C4-2B (cell line): ENCODE results near the gene PCDH9.

Experiments used
- H3K27ac ChIP-seq: fragments of 450-650 bp; 2 replicates; pipeline ENCODE4 v1.5.1; 2017
- ZFX ChIP-seq: fragments of 450-650 bp; IDR thresholded peaks from 2 replicates; pipeline ENCODE4 v1.6.1; 2017
- TF ChIP-seq, protein P1 (sequence below): fragments of 450-650 bp; conservative IDR thresholded peaks from 2 replicates; pipeline ENCODE4 v1.5.1; 2017; ENCODE audit warnings: mild to moderate bottlenecking

PCDH9 gene

DNA sequence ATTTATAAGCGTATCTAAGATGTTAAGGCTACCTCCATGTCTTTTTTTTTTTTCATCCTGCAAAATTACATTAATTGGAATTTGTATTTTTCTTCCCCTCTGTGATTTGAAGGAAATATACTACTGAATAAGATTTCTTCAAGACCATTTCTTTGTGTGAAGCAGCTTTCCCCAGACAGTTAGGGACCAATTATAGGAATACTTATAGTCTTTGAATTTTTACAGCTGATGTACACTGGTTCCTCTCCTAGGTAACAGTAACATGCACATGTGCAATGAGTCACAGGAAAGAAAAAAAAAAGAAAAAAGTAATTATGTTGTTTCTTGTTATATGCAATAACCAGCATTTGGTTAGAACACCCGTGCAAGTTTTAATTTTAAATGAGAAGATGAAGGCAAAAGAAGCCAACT lies 82.0 kb downstream of the PCDH9 start:
- TF ChIP-seq ZFX, result no peak
- TF ChIP-seq, protein P1, sequence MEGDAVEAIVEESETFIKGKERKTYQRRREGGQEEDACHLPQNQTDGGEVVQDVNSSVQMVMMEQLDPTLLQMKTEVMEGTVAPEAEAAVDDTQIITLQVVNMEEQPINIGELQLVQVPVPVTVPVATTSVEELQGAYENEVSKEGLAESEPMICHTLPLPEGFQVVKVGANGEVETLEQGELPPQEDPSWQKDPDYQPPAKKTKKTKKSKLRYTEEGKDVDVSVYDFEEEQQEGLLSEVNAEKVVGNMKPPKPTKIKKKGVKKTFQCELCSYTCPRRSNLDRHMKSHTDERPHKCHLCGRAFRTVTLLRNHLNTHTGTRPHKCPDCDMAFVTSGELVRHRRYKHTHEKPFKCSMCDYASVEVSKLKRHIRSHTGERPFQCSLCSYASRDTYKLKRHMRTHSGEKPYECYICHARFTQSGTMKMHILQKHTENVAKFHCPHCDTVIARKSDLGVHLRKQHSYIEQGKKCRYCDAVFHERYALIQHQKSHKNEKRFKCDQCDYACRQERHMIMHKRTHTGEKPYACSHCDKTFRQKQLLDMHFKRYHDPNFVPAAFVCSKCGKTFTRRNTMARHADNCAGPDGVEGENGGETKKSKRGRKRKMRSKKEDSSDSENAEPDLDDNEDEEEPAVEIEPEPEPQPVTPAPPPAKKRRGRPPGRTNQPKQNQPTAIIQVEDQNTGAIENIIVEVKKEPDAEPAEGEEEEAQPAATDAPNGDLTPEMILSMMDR, result no peak
- no peak overlapping the region for H3K27ac ChIP-seq

DNA sequence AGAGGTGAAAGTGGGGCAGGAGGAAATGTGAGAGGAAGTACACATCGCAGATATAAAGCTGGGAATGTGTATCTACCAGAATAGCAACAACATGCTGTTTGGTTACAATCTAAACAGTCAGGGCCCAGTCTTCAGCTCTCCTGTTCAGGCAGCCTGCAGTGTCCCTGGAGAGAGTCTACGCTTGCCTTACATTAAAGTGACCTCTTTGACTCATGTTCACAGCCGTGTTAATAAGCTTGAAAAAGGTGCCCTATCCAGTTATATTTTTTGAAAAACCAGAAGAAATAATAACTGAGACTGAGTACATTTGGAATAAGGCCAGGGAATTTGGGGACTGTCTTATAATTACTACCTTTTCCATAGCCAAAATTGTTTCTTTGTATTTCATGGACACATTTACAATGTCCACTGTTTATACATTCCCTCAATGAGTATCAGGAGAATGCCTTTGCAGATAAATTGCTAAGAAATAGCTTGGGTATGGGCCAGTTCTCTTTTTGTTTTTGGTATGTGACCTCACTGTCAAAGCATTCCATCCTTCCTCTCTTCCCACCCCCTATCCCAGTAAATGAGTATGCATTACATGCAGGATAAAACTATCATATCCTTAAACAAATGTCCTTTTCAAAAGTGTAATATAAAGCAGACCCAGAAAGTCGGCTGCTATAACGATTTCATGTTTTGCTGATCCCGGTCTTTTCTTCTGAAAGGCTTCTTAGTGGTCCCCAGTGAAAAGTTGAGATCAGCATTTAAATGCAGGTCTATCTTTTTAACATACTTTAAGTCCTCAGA lies 82.6 kb downstream of the PCDH9 start:
- no peak overlapping the region for H3K27ac ChIP-seq
- TF ChIP-seq ZFX, result no peak
- TF ChIP-seq, protein P1, result no peak

DNA sequence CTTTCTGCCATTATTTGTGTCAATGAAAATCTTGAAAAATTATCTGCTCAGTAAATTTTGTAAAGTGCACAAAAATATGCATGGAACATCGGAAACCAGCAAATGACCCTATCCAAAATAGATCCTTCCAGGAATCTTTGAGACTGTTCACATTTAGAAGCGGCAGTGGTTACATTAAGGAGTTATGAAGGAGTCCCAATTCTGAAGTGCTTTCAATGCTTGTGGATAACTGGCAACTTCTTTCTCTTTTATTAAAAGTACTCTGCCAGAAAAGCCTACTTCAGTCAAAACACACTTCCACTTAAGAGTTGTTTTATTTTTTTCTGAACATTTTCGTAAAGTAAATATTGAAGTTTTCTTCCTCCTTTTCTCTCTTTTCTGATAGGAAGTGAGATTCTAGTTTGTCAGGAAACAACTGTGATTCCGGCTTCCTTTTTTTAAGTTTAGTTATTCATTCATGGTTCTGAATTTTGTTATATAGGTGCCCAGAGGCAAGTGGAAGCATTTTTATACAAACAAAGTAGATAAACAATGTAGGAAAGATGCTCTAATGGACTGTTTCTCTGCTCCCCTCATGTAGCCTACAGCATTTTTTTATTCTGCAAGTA lies 83.5 kb downstream of the PCDH9 start:
- H3K27ac ChIP-seq, result no peak overlapping the region
- TF ChIP-seq, protein P1, result no peak
- TF ChIP-seq ZFX, result no peak

DNA sequence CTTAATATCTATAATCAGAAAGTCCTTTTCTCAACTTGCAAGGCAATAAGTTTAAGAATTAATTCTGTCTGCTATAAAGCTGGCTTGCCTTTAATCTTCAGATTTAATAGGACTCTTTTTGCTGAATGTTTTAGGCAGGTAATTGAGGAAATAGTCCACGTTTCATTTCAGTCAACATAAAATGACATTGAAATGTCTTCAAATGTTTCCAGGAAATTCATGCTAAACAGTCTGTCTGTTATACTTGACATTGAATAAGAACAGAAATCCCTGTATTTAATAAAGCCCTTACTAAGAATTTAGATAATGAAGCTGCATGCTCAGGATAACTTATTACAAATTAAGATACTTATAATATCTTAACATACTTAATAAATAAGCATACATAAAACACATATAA lies 84.2 kb downstream of the PCDH9 start:
- no peak overlapping the region for H3K27ac ChIP-seq
- TF ChIP-seq, protein P1, result no peak
- TF ChIP-seq ZFX, result no peak

DNA sequence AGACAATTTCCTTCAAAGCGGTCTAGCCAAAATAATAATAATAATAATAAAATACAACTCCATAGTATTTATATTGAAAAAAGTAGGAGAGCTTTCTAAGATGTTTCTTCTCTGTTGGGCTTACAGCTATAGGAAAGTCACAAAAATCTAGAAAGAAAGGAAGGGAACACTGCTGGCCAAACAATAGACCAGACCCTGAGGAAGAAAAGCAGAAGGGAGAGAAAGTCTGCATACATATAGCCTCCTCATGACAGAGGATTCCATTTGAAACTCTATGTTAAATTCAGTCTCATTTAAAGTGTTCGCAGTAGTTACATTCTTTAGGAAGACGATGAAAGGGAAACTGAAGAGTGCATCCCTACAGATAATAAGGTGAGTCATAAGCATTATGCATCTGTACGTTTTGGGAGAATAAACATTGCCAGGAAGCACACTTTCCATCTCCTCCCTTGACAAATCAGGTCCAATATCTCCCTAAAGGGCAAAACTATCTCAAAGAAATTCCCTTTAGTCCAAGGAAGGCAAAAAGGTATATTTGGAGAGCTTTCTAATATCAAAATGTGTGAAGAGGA lies 86.5 kb downstream of the PCDH9 start:
- TF ChIP-seq, protein P1, result no peak
- no peak for TF ChIP-seq ZFX
- H3K27ac ChIP-seq, result no peak overlapping the region

DNA sequence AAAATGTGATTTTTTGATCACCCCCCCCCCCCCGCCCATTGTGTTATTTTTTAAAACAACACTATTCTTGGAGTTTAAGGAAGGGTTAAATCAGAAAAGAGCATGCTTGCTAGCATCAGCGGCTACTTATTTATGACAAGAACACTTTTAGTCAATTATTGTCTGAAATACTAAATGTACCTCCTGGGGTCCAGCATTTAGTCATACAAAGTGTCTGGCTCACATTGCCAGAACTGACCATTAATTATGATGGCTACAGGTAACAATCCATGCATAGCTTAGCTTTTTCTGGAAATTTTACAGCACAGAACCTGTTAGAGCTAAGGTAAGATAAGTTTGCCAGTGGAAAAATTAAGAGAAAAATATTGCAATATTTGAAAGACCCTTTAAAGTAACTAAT lies 90.1 kb downstream of the PCDH9 start:
- TF ChIP-seq, protein P1, result no peak
- no peak for TF ChIP-seq ZFX
- no peak overlapping the region for H3K27ac ChIP-seq

DNA sequence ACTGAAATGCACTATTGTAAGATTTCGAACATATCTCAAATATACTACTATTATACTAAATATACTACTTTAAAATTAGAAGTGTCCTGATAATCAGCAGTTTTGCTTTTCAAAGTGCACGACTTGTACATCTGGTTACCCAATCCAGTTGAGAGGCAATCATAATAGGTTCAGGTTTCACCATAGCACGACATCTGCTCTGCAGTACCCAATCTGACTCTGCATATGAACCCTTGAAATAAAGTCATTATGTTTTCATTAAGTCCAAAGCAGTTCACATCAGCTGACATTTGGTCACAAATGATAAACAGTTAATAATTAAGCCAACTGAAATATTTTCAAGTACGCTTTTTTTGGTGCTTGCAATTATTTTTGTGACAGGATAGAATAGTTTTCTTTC lies 90.6 kb downstream of the PCDH9 start:
- H3K27ac ChIP-seq, result no peak overlapping the region
- TF ChIP-seq, protein P1, result no peak
- TF ChIP-seq ZFX, result no peak
